Measurements from ENCODE around the gene CTDNEP1. TPM values are rescaled to one million over a fixed set of nuclear protein-coding genes. Genes with fewer than 3 reads are reported as not detected.
A peak's percentile ranks its signal among the peaks of the same experiment; 100 is the strongest.

The CTDNEP1 gene
- polyA plus RNA-seq (2013): 123 TPM

GRCh38 chr17:7251661-7252175, at the start of gene CTDNEP1:
Gene CTDNEP1 (minus strand): TSS chr17:7251734. CDS start chr17:7251296, 438 bp downstream.
- peaks cover 12 to 36% (median 30%) of the 10 kb centered on the region in 4 experiments for H3K4me1 ChIP-seq (ENCODE audit: control extremely low read depth in 1 of 4, control insufficient read depth in 4 of 4, insufficient read depth in 4 of 4, low read length in 3 of 4)
- peak within 1 kb of the TSS; percentile 55 to 96 (median 90) for H3K4me3 ChIP-seq (ENCODE audit: control insufficient read depth in 1 of 7, extremely low read depth in 1 of 7, insufficient read depth in 4 of 7, low read depth in 2 of 7, low read length in 6 of 7)
- ChIA-PET POLR2A (interaction anchor here (1.0 to 2.5 kb wide), 3 partner anchors 9 to 13 kb away, joined by 3 to 12 read pairs (median 7); partner anchors contain the start of genes GABARAP and PHF23), CTCF (interaction anchor here (1.0 to 3.9 kb wide), 3 partner anchors 9 to 37 kb away, joined by 5 to 31 read pairs (median 6); partner anchors contain the start of genes GABARAP and PHF23)
- peak within 1 kb of the TSS; percentile 98 to 99 for H3K27ac ChIP-seq (ENCODE audit: insufficient read depth in 1 of 2, low read depth in 1 of 2, low read length in 2 of 2, poor library complexity in 1 of 2, severe bottlenecking in 2 of 2)
- DNase-seq: peak; percentile 100
- H3K36me3 ChIP-seq (ENCODE audit: control insufficient read depth in 4 of 4, insufficient read depth in 4 of 4, low read length in 3 of 4): peaks cover 6 to 28% (median 24%) of the 10 kb centered on the region in 4 experiments
- under 1% methylated on average over 34 of the region's 41 CpGs for WGBS (ENCODE audit: insufficient coverage)
- H3K9me3 ChIP-seq (ENCODE audit: control extremely low read depth in 1 of 5, control insufficient read depth in 4 of 5, insufficient read depth in 2 of 5, low read depth in 1 of 5, low read length in 4 of 5): no peaks in the 10 kb centered on the region
- no peaks in the 10 kb centered on the region for H3K27me3 ChIP-seq (replicated peaks in 2 of 5; ENCODE audit: control insufficient read depth in 4 of 5, insufficient read depth in 5 of 5, low read length in 4 of 5)

- Histone ChIP-seq H3K4me3 (ENCODE audit: control insufficient read depth in 1 of 7, extremely low read depth in 1 of 7, insufficient read depth in 4 of 7, low read depth in 2 of 7, low read length in 6 of 7) (peak overlapping the region in 2 of 7 experiments; percentile 13 to 20), H3K36me3 (ENCODE audit: control insufficient read depth in 4 of 4, insufficient read depth in 4 of 4, low read length in 3 of 4) (no peaks in the 10 kb centered on the region), H3K4me1 (ENCODE audit: control extremely low read depth in 1 of 4, control insufficient read depth in 4 of 4, insufficient read depth in 4 of 4, low read length in 3 of 4) (peaks cover 0 to 26% (median 24%) of the 10 kb centered on the region in 4 experiments), H3K27me3 (replicated peaks in 2 of 5; ENCODE audit: control insufficient read depth in 4 of 5, insufficient read depth in 5 of 5, low read length in 4 of 5) (peaks cover 0 to 43% (median 14%) of the 10 kb centered on the region in 5 experiments), H3K9me3 (ENCODE audit: control extremely low read depth in 1 of 5, control insufficient read depth in 4 of 5, insufficient read depth in 2 of 5, low read depth in 1 of 5, low read length in 4 of 5) (no peaks in the 10 kb centered on the region), H3K27ac (ENCODE audit: insufficient read depth in 1 of 2, low read depth in 1 of 2, low read length in 2 of 2, poor library complexity in 1 of 2, severe bottlenecking in 2 of 2) (no peak overlapping the region)
- ChIA-PET POLR2A (interaction anchor here (0.5 to 1.1 kb wide), 3 partner anchors 12 to 75 kb away, joined by 3 to 5 read pairs (median 3); no protein-coding TSS in a partner anchor), CTCF (interaction anchor here (0.6 to 4.4 kb wide), 23 partner anchors 9 to 251 kb away, joined by 3 to 65 read pairs (median 4); partner anchors contain the start of genes ACADVL, DLG4 and SLC2A4)
- DNase-seq: peak; percentile 62 to 65 (median 64)
- WGBS (ENCODE audit: insufficient coverage): 6% methylated on average over 47 of the region's 51 CpGs
These were observed 44.8 kb upstream of the CTDNEP1 start for GRCh38 chr17:7296189-7296861.

DNA sequence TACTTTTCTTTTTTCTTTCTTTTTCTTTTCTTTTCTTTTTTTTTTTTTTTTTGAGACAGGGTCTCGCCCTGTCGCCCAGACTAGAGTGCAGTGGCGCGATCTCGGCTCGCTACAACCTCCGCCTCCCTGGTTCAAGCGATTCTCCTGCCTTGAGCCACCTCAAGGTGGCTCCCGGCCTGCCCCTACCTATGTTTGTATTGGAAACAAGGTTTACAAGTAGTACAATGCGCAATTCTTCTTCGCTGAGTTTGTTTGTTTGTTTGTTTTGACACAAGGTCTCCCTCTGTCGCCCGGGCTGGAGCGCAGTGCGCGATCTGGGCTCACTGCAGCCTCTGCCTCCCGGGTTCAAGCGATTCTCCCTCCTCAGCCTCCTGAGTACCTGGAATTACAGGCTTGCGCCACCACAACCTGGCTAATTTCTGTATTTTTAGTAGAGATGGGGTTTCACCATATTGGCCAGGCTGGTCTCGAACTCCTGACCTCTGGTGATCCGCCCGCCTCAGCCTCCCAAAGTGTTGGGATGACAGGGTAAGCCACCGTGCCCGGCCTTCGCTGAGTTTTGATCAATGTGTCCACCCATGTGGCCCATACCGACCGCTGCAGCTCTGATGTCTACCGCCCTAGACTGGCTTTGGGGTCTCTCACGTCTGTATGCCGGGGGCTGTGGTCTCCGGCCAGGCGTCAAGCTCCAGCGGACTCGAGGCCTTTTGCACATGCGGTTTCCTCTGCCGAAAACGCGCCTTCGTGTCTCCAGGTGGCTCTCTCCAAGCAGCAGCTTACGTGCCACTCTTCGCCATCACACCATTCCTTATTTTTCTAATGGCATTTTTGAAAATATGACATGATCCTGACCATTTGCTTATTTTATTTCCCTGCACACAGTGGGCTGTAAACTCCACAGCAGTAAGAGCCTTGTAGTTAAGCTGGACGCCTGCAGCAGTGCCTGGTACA, 44.0 kb upstream of the CTDNEP1 start:
- ChIA-PET CTCF (interaction anchor here (0.8 to 4.4 kb wide), 16 partner anchors 9 to 250 kb away, joined by 3 to 65 read pairs (median 6); partner anchors contain the start of genes ACADVL, DLG4 and SLC2A4), POLR2A (interaction anchor here (1.1 kb wide), 1 partner anchor 15 kb away, joined by 5 read pairs; no protein-coding TSS in a partner anchor)
- DNase-seq: peak in 2 of 3 donors; percentile 14 to 30
- peaks cover 0 to 26% (median 24%) of the 10 kb centered on the region in 4 experiments for H3K4me1 ChIP-seq (ENCODE audit: control extremely low read depth in 1 of 4, control insufficient read depth in 4 of 4, insufficient read depth in 4 of 4, low read length in 3 of 4)
- peaks cover 0 to 43% (median 14%) of the 10 kb centered on the region in 5 experiments for H3K27me3 ChIP-seq (replicated peaks in 2 of 5; ENCODE audit: control insufficient read depth in 4 of 5, insufficient read depth in 5 of 5, low read length in 4 of 5)
- 60% methylated on average over 28 of the region's 42 CpGs for WGBS (ENCODE audit: insufficient coverage)
- peak overlapping the region in 5 of 7 experiments; percentile 42 to 70 (median 53) for H3K4me3 ChIP-seq (ENCODE audit: control insufficient read depth in 1 of 7, extremely low read depth in 1 of 7, insufficient read depth in 4 of 7, low read depth in 2 of 7, low read length in 6 of 7)
- H3K27ac ChIP-seq (ENCODE audit: insufficient read depth in 1 of 2, low read depth in 1 of 2, low read length in 2 of 2, poor library complexity in 1 of 2, severe bottlenecking in 2 of 2): no peak overlapping the region
- H3K36me3 ChIP-seq (ENCODE audit: control insufficient read depth in 4 of 4, insufficient read depth in 4 of 4, low read length in 3 of 4): no peaks in the 10 kb centered on the region
- no peaks in the 10 kb centered on the region for H3K9me3 ChIP-seq (ENCODE audit: control extremely low read depth in 1 of 5, control insufficient read depth in 4 of 5, insufficient read depth in 2 of 5, low read depth in 1 of 5, low read length in 4 of 5)

DNA sequence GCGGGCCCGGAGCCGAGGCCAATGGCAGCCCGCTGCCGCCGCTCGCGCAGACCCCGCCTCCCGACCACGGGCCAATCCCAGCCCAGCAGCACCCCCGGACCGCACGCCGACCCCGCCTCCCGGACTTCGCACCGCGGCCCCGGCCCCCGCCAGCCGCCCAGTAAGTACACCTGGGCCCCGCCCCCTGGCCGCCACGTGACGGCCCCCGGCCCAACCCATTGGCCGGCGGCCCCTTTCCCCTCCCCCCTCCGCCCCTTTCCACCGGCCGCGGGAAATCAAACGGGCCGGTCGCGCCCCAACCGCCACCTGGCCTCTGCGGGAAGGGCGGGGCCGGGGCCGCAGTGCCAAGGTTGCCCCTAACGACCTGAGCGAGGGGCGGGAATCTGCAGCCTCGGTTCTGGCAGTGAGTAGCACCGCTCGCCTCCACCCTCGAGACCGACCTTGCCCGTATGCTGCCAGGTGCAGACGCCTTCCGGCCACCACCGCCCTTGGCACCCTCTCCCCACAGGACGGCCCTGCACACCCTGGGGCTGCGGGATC, 43.1 kb upstream of the CTDNEP1 start, which contains the start of gene YBX2:
Gene YBX2 (minus strand): TSS at position 26 of the 540 bp plus-strand sequence. CDS start 139 bp downstream, outside the sequence.
- Histone ChIP-seq H3K4me1 (ENCODE audit: control extremely low read depth in 1 of 4, control insufficient read depth in 4 of 4, insufficient read depth in 4 of 4, low read length in 3 of 4) (peaks cover 0 to 26% (median 24%) of the 10 kb centered on the region in 4 experiments), H3K27me3 (replicated peaks in 2 of 5; ENCODE audit: control insufficient read depth in 4 of 5, insufficient read depth in 5 of 5, low read length in 4 of 5) (peaks cover 0 to 43% (median 14%) of the 10 kb centered on the region in 5 experiments), H3K36me3 (ENCODE audit: control insufficient read depth in 4 of 4, insufficient read depth in 4 of 4, low read length in 3 of 4) (no peaks in the 10 kb centered on the region), H3K27ac (ENCODE audit: insufficient read depth in 1 of 2, low read depth in 1 of 2, low read length in 2 of 2, poor library complexity in 1 of 2, severe bottlenecking in 2 of 2) (no peak within 1 kb of the TSS), H3K9me3 (ENCODE audit: control extremely low read depth in 1 of 5, control insufficient read depth in 4 of 5, insufficient read depth in 2 of 5, low read depth in 1 of 5, low read length in 4 of 5) (no peaks in the 10 kb centered on the region), H3K4me3 (ENCODE audit: control insufficient read depth in 1 of 7, extremely low read depth in 1 of 7, insufficient read depth in 4 of 7, low read depth in 2 of 7, low read length in 6 of 7) (peak within 1 kb of the TSS in 6 of 7 experiments; percentile 23 to 70 (median 52))
- POLR2A ChIA-PET: no interaction called here
- CTCF ChIA-PET: no interaction called here
- WGBS (ENCODE audit: insufficient coverage): 1% methylated on average over 23 of the region's 57 CpGs
- DNase-seq: peak; percentile 69 to 83 (median 73)

DNA sequence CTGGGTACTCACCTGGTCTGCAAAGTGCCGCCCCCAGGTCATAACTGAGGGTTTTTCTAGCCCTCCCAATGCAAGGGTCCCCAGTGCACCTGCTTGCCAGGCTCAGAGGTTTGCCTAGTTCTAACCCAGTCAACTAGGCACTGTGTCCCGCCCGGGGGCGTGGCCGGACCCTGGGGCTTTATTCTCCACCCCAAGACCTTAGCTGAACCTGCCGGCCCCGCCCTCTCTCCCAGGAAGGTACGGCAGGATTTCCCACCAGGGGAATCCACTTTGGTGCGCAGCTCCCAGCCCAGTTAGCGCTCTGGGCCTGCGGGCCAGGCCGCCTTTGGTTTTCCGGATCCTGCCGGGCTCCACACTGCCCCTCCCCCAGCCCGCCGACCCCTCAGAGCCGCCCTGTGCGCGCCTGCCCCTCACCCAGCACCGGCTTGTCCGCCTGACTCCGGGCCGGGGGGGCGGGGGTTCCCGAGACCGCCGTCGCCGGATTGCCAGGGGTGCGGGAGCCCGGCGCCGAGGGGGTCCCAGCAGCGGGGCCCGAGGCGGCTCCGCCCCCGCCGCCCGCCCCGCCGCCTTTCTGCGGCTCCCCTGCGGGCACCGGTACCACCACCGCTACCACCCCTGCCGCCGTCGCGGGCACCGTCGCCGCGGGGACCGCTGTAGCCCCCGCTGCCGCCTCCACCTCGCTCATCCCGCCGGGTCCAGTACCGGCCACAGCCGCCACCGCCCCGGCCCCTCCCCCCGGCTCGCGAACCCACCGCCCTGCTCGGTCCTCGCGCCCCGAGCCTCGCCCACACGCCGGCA, 42.5 kb upstream of the CTDNEP1 start:
- Histone ChIP-seq H3K36me3 (ENCODE audit: control insufficient read depth in 4 of 4, insufficient read depth in 4 of 4, low read length in 3 of 4) (no peaks in the 10 kb centered on the region), H3K4me1 (ENCODE audit: control extremely low read depth in 1 of 4, control insufficient read depth in 4 of 4, insufficient read depth in 4 of 4, low read length in 3 of 4) (peaks cover 0 to 26% (median 24%) of the 10 kb centered on the region in 4 experiments), H3K27ac (ENCODE audit: insufficient read depth in 1 of 2, low read depth in 1 of 2, low read length in 2 of 2, poor library complexity in 1 of 2, severe bottlenecking in 2 of 2) (no peak overlapping the region), H3K9me3 (ENCODE audit: control extremely low read depth in 1 of 5, control insufficient read depth in 4 of 5, insufficient read depth in 2 of 5, low read depth in 1 of 5, low read length in 4 of 5) (no peaks in the 10 kb centered on the region), H3K27me3 (replicated peaks in 2 of 5; ENCODE audit: control insufficient read depth in 4 of 5, insufficient read depth in 5 of 5, low read length in 4 of 5) (peaks cover 0 to 43% (median 14%) of the 10 kb centered on the region in 5 experiments), H3K4me3 (ENCODE audit: control insufficient read depth in 1 of 7, extremely low read depth in 1 of 7, insufficient read depth in 4 of 7, low read depth in 2 of 7, low read length in 6 of 7) (peak overlapping the region in 5 of 7 experiments; percentile 23 to 64 (median 40))
- CTCF ChIA-PET: interaction anchor here (3.1 to 4.6 kb wide), 2 partner anchors 11 to 74 kb away, joined by 7 to 45 read pairs; partner anchors contain the start of genes ACADVL, DLG4 and SLC2A4
- 6% methylated on average over 47 of the region's 75 CpGs for WGBS (ENCODE audit: insufficient coverage)
- POLR2A ChIA-PET: no interaction called here
- no peak for DNase-seq
